ENCODE measurements around the gene RNF220.
A peak's percentile ranks its signal among the peaks of the same experiment; 100 is the strongest.

The RNF220 gene

GRCh38 chr1:44636688-44637598, 231.9 kb downstream of the RNF220 start:
- no peak for DNase-seq (ENCODE audit: low read depth in 2 of 2)

- no peak for DNase-seq (ENCODE audit: low read depth in 2 of 2)
Observed at GRCh38 chr1:44637702-44638411, 232.8 kb downstream of the RNF220 start.

GRCh38 chr1:44640200-44640853, 235.3 kb downstream of the RNF220 start:
- DNase-seq (ENCODE audit: low read depth in 2 of 2), result no peak

- no peak for DNase-seq (ENCODE audit: low read depth in 2 of 2)
Observed at GRCh38 chr1:44641126-44642102, 236.4 kb downstream of the RNF220 start.

GRCh38 chr1:44642255-44642654, 237.2 kb downstream of the RNF220 start:
- no peak for DNase-seq (ENCODE audit: low read depth in 2 of 2)

GRCh38 chr1:44642925-44643324, 237.9 kb downstream of the RNF220 start:
- no peak for DNase-seq (ENCODE audit: low read depth in 2 of 2)

- no peak for DNase-seq (ENCODE audit: low read depth in 2 of 2)
Observed at GRCh38 chr1:44643721-44644334, 238.8 kb downstream of the RNF220 start.

GRCh38 chr1:44644806-44645205, 239.8 kb downstream of the RNF220 start:
- no peak for DNase-seq (ENCODE audit: low read depth in 2 of 2)

GRCh38 chr1:44645476-44646244, 240.6 kb downstream of the RNF220 start:
- no peak for DNase-seq (ENCODE audit: low read depth in 2 of 2)

- no peak for DNase-seq (ENCODE audit: low read depth in 2 of 2)
Observed at GRCh38 chr1:44646261-44647110, 241.4 kb downstream of the RNF220 start.

GRCh38 chr1:44647896-44648295, 242.8 kb downstream of the RNF220 start:
- DNase-seq (ENCODE audit: low read depth in 2 of 2), result no peak

- DNase-seq (ENCODE audit: low read depth in 2 of 2), result no peak
Observed at GRCh38 chr1:44648529-44649250, 243.6 kb downstream of the RNF220 start.

GRCh38 chr1:44649788-44650158, 244.7 kb downstream of the RNF220 start:
- no peak for DNase-seq (ENCODE audit: low read depth in 2 of 2)

- no peak for DNase-seq (ENCODE audit: low read depth in 2 of 2)
Observed at GRCh38 chr1:44650159-44650831, 245.2 kb downstream of the RNF220 start.

GRCh38 chr1:44651069-44651468, 246.0 kb downstream of the RNF220 start:
- DNase-seq (ENCODE audit: low read depth in 2 of 2), result no peak

GRCh38 chr1:44652445-44653106, 247.5 kb downstream of the RNF220 start:
- DNase-seq (ENCODE audit: low read depth in 2 of 2), result peak; percentile 64 to 74

Data from stimulated activated CD4-positive, alpha-beta T cell treated with anti-CD3 and anti-CD28 coated beads, Interleukin-4, amount 100 ng/mL, for 48 hours (primary cell).